Urothelium cell line (cell line): ENCODE measurements around the gene DCAF8L2.
A peak's percentile ranks its signal among the peaks of the same experiment; 100 is the strongest.
"Not testable (repeated sequence)": the region's sequence is repeated elsewhere in the genome, so short reads cannot be mapped to it uniquely, and the experiment has no call there.

Experiments
- DNase-seq: peaks from one replicate; pipeline ENCODE4 v3.0.0; 2011; ENCODE audit warnings: low spot score, mixed read lengths
- FAIRE-seq: peaks from 2 replicates; lab custom pipeline; 2011; peaks lifted over from hg19 to GRCh38; lab: Jason Lieb, UNC

The DCAF8L2 gene

GRCh38 chrX:27675493-27675892 lies 85.3 kb downstream of the DCAF8L2 start:
- DNase-seq (peak; percentile 1), FAIRE-seq (no peak)

- no peak for FAIRE-seq
- no peak for DNase-seq
Observed at GRCh38 chrX:27679281-27679680, 89.1 kb downstream of the DCAF8L2 start.

GRCh38 chrX:27680726-27681125 lies 90.6 kb downstream of the DCAF8L2 start:
- DNase-seq (no peak), FAIRE-seq (no peak)

GRCh38 chrX:27683566-27684208 lies 93.5 kb downstream of the DCAF8L2 start:
- FAIRE-seq, result not testable (repeated sequence)

GRCh38 chrX:27694667-27695066 lies 104.5 kb downstream of the DCAF8L2 start:
- no peak for DNase-seq
- FAIRE-seq, result no peak

More at GRCh38 chrX:27683566-27684208, 93.5 kb downstream of the DCAF8L2 start:
- DNase-seq, result not testable (repeated sequence)

GRCh38 chrX:27706526-27706925 lies 116.4 kb downstream of the DCAF8L2 start:
- DNase-seq (no peak), FAIRE-seq (no peak)

- FAIRE-seq (no peak), DNase-seq (no peak)
Observed at GRCh38 chrX:27715610-27716009, 125.5 kb downstream of the DCAF8L2 start.

- DNase-seq (peak; percentile 8), FAIRE-seq (no peak)
Observed at GRCh38 chrX:27728291-27728690, 138.1 kb downstream of the DCAF8L2 start.

GRCh38 chrX:27731962-27732361 lies 141.8 kb downstream of the DCAF8L2 start:
- no peak for DNase-seq
- no peak for FAIRE-seq

- DNase-seq (no peak), FAIRE-seq (no peak)
Observed at GRCh38 chrX:27735914-27736313, 145.8 kb downstream of the DCAF8L2 start.

GRCh38 chrX:27740933-27741332 lies 150.8 kb downstream of the DCAF8L2 start:
- FAIRE-seq (no peak), DNase-seq (no peak)

GRCh38 chrX:27743521-27743920 lies 153.4 kb downstream of the DCAF8L2 start:
- not testable (repeated sequence) for FAIRE-seq

GRCh38 chrX:27746516-27746915 lies 156.4 kb downstream of the DCAF8L2 start:
- DNase-seq, result peak; percentile 42
- FAIRE-seq, result no peak

More at GRCh38 chrX:27743521-27743920, 153.4 kb downstream of the DCAF8L2 start:
- not testable (repeated sequence) for DNase-seq

- FAIRE-seq, DNase-seq: not testable (repeated sequence)
Observed at GRCh38 chrX:27750298-27750697, 160.2 kb downstream of the DCAF8L2 start.

GRCh38 chrX:27751976-27752375 lies 161.8 kb downstream of the DCAF8L2 start:
- DNase-seq (no peak), FAIRE-seq (no peak)

- FAIRE-seq (no peak), DNase-seq (no peak)
Observed at GRCh38 chrX:27765718-27766117, 175.6 kb downstream of the DCAF8L2 start.

- FAIRE-seq (no peak), DNase-seq (no peak)
Observed at GRCh38 chrX:27767387-27767786, 177.2 kb downstream of the DCAF8L2 start.

- FAIRE-seq, result no peak
- DNase-seq, result no peak
Observed at GRCh38 chrX:27775984-27776383, 185.8 kb downstream of the DCAF8L2 start.

- no peak for DNase-seq
- no peak for FAIRE-seq
Observed at GRCh38 chrX:27796640-27797257, 206.6 kb downstream of the DCAF8L2 start.

GRCh38 chrX:27797575-27797974 lies 207.4 kb downstream of the DCAF8L2 start:
- FAIRE-seq, result no peak
- no peak for DNase-seq
